Activated CD4-positive, CD25-positive, alpha-beta regulatory T cell treated with anti-CD3 and anti-CD28 coated beads, Interleukin-2, amount 50 U/mL, for 72 hours (primary cell): ENCODE measurements around the gene OR2W3.

Source experiments
- DNase-seq: peaks from one replicate; pipeline ENCODE4 v3.0.0; 2021

The OR2W3 gene

DNA sequence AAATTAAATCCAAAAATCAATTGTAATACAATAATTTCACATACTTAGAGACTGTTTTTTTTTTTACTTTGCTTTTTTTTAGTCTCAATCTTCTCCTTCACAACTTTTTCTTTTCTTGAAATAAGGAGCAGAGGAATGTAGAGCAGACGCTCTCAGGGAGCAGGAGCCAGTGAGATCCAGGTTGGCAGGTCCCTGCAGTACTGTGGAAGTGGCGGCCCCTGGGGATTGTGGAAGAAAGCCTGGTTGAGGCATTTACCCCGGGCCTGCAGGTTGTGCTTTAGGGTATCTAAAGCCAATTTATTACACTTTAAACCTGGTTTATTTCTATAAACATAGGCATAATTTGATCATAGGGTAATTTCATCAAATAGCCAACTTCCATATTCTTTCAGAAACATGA is 28.6 kb downstream of the OR2W3 start:
- no peak for DNase-seq

DNA sequence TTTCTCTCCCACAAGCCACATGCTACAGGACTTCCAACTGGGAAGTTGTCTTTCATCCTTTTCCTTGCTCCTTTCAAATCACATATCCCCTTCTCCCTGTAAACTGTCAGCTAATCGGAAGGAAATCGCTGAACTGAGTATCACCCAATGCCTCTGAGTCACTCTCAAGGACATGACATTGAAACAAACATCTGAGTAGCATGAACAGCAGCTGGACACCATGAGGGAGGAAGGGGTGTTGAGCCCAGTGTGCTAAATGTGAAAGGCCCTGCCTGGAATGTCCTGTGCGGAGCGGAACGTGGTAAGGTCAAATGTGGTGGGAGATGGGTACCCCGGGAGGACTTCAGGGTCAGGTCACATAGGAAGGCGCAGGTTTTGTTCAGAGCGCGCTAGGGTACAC is 29.5 kb downstream of the OR2W3 start, which contains the start of gene OR2AJ1:
OR2AJ1 (plus strand) TSS at position 22 of the 400 bp plus-strand sequence. CDS start 8,880 bp downstream, outside the sequence.
- no peak for DNase-seq

DNA sequence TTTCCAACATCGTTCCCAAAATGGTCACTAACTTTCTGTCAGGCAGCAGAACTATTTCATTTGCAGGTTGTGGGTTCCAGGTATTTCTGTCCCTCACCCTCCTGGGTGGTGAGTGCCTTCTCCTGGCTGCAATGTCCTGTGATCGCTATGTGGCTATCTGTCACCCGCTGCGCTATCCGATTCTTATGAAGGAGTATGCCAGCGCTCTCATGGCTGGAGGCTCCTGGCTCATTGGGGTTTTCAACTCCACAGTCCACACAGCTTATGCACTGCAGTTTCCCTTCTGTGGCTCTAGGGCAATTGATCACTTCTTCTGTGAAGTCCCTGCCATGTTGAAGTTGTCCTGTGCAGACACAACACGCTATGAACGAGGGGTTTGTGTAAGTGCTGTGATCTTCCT is 38.6 kb downstream of the OR2W3 start:
- no peak for DNase-seq

- DNase-seq = no peak
Measured at GRCh38 chr1:247935781-247936180, 40.4 kb downstream of the OR2W3 start.

DNA sequence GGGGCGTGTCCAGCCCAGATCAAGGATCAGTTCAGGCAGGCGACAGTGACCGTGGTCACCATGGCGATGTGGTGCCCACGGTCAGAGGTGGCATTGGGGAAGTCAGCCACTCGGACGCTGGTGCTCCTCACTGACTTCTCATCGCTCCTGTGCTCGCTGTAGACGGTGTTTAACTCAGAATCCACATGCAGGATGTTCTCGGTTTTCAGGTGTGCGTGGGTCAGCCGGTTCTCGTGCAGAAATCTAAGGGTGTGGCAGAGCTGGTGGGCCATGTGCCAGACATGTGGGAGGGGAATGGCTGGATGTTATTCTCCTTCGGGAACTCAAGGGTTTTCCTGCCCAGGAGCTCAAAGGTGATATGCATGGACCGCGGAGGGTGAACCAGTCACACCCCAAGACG is 41.0 kb downstream of the OR2W3 start:
- DNase-seq = no peak

GRCh38 chr1:247936965-247937734 is 41.8 kb downstream of the OR2W3 start:
- peak; percentile 92 for DNase-seq

- no peak for DNase-seq
Measured at GRCh38 chr1:247942624-247943023, 47.2 kb downstream of the OR2W3 start.
